Measurements from ENCODE around the gene TMEM255B.

The TMEM255B gene

DNA sequence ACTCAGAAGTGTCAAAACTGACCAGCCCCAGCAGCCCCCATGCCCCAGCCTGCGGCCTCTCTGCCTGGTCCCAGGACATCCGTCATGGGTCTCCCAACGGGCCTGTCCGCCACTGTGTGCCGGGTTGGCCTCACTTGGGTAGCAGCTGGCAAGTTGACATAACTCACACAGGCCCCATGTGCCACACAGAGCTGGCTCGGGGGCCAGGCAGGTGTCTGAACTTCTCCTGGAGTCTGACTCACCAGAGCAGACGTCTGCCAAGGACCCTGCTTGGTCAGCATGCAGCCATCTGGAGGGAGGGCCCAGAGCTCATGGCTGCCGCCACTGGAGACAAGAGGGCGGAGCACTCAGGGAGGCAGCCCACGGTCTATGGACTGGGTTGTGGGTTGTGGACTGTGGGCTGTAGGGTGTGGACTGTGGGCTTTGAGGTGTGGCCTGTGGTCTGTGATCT lies 32.0 kb upstream of the TMEM255B start:
- Histone ChIP-seq H3F3A (ENCODE audit: insufficient read depth, low read length) (peaks cover 3% of the 10 kb centered on the region; the same call in 1 of the 2 replicates), H3K36me3 (replicated peaks; ENCODE audit: insufficient read depth, low read length) (no peaks in the 10 kb centered on the region), H3K27ac (ENCODE audit: low read length) (no peak overlapping the region), H3K9ac (ENCODE audit: low read length) (no peak overlapping the region), H3K9me3 (replicated peaks; ENCODE audit: insufficient read depth, low read length) (no peaks in the 10 kb centered on the region), H3K4me3 (ENCODE audit: low read length) (no peak overlapping the region), H3K9me2 (replicated peaks; ENCODE audit: insufficient read depth, low read length) (no peaks in the 10 kb centered on the region), H3K4me2 (ENCODE audit: low read depth, low read length) (no peak overlapping the region), H4K20me1 (ENCODE audit: insufficient read depth, low read length) (no peaks in the 10 kb centered on the region), H3K4me1 (ENCODE audit: low read length) (peaks cover 7% of the 10 kb centered on the region; the same call in 1 of the 2 replicates), H2AFZ (ENCODE audit: low read length) (no peak overlapping the region), H3K27me3 (replicated peaks; ENCODE audit: insufficient read depth, low read length) (peaks cover 18% of the 10 kb centered on the region), H3K79me2 (ENCODE audit: low read length) (no peaks in the 10 kb centered on the region)
- peak; percentile 40 for DNase-seq
- TF ChIP-seq EZH2 (optimal IDR thresholded peaks at IDR 0.05; ENCODE audit: low read depth, low read length) (no peak), EZH2phosphoT487 (IDR thresholded peaks at IDR 0.05; ENCODE audit: low read length) (no peak)
- TF ChIP-seq, protein P1, sequence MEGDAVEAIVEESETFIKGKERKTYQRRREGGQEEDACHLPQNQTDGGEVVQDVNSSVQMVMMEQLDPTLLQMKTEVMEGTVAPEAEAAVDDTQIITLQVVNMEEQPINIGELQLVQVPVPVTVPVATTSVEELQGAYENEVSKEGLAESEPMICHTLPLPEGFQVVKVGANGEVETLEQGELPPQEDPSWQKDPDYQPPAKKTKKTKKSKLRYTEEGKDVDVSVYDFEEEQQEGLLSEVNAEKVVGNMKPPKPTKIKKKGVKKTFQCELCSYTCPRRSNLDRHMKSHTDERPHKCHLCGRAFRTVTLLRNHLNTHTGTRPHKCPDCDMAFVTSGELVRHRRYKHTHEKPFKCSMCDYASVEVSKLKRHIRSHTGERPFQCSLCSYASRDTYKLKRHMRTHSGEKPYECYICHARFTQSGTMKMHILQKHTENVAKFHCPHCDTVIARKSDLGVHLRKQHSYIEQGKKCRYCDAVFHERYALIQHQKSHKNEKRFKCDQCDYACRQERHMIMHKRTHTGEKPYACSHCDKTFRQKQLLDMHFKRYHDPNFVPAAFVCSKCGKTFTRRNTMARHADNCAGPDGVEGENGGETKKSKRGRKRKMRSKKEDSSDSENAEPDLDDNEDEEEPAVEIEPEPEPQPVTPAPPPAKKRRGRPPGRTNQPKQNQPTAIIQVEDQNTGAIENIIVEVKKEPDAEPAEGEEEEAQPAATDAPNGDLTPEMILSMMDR (IDR thresholded peaks at IDR 0.05; ENCODE audit: low read length) = no peak

GRCh38 chr13:113728571-113729054 lies 30.4 kb upstream of the TMEM255B start:
- Histone ChIP-seq H2AFZ (ENCODE audit: low read length) (no peak overlapping the region), H3F3A (ENCODE audit: insufficient read depth, low read length) (peaks cover 8% of the 10 kb centered on the region), H4K20me1 (ENCODE audit: insufficient read depth, low read length) (no peaks in the 10 kb centered on the region), H3K27me3 (replicated peaks; ENCODE audit: insufficient read depth, low read length) (peaks cover 18% of the 10 kb centered on the region), H3K9me2 (replicated peaks; ENCODE audit: insufficient read depth, low read length) (no peaks in the 10 kb centered on the region), H3K9ac (ENCODE audit: low read length) (no peak overlapping the region), H3K36me3 (replicated peaks; ENCODE audit: insufficient read depth, low read length) (no peaks in the 10 kb centered on the region), H3K9me3 (replicated peaks; ENCODE audit: insufficient read depth, low read length) (no peaks in the 10 kb centered on the region), H3K4me2 (ENCODE audit: low read depth, low read length) (no peak overlapping the region), H3K79me2 (ENCODE audit: low read length) (no peaks in the 10 kb centered on the region), H3K4me1 (ENCODE audit: low read length) (peaks cover 7% of the 10 kb centered on the region; the same call in 1 of the 2 replicates), H3K4me3 (ENCODE audit: low read length) (no peak overlapping the region), H3K27ac (ENCODE audit: low read length) (no peak overlapping the region)
- no peak for TF ChIP-seq EZH2 (optimal IDR thresholded peaks at IDR 0.05; ENCODE audit: low read depth, low read length)
- TF ChIP-seq, protein P1 (IDR thresholded peaks at IDR 0.05; ENCODE audit: low read length) = no peak
- no peak for TF ChIP-seq EZH2phosphoT487 (IDR thresholded peaks at IDR 0.05; ENCODE audit: low read length)
- DNase-seq = no peak

DNA sequence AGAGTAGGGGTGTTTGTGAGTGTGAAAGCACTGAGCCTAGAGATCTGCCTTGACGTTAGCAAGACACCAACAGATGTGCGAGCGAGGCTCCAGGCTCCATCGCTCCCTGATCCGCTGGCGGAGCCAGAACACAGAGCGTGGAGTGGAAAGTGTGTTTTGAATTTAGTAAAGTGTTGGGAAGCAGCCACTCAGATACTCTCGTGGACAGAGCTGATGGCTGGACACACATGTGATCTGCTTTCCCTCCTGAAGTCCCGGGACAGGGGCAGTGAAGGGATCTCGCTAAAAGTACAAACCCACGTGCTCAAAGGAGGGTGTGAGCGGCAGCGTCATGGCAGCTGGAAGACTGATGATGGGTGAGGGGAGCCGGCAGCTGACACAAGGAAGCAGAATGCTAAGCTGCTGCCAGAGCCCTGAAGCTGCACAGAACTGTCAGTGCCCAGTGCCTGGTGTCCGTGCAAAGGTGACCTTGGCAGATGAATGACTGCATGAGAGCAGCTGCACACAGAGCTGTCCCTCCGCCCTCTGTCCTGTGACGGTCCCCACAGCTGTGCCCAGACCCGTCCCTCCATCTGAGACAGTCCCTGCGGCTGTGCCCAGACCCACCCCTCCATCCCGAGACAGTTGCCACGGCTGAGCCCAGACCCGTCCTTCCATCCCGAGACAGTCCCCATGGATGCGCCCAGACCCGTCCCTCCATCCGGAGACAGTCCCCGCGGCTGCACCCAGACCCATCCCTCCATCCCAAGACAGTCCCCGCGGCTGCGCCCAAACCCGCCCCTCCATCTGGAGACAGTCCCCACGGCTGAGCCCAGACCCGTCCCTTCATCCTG lies 29.6 kb upstream of the TMEM255B start:
- no peak overlapping the region for H3K4me2 ChIP-seq (ENCODE audit: low read depth, low read length)
- no peak overlapping the region for H3K9ac ChIP-seq (ENCODE audit: low read length)
- no peak for DNase-seq
- no peak for TF ChIP-seq EZH2 (optimal IDR thresholded peaks at IDR 0.05; ENCODE audit: low read depth, low read length)
- no peaks in the 10 kb centered on the region for H3K9me2 ChIP-seq (replicated peaks; ENCODE audit: insufficient read depth, low read length)
- H3K4me1 ChIP-seq (ENCODE audit: low read length) = peaks cover 7% of the 10 kb centered on the region; the same call in 1 of the 2 replicates
- H2AFZ ChIP-seq (ENCODE audit: low read length) = no peak overlapping the region
- H3K4me3 ChIP-seq (ENCODE audit: low read length) = no peak overlapping the region
- H3K9me3 ChIP-seq (replicated peaks; ENCODE audit: insufficient read depth, low read length) = no peaks in the 10 kb centered on the region
- H3K27me3 ChIP-seq (replicated peaks; ENCODE audit: insufficient read depth, low read length) = peaks cover 18% of the 10 kb centered on the region
- H4K20me1 ChIP-seq (ENCODE audit: insufficient read depth, low read length) = no peaks in the 10 kb centered on the region
- H3F3A ChIP-seq (ENCODE audit: insufficient read depth, low read length) = peaks cover 9% of the 10 kb centered on the region
- H3K27ac ChIP-seq (ENCODE audit: low read length) = no peak overlapping the region
- no peaks in the 10 kb centered on the region for H3K36me3 ChIP-seq (replicated peaks; ENCODE audit: insufficient read depth, low read length)
- H3K79me2 ChIP-seq (ENCODE audit: low read length) = no peaks in the 10 kb centered on the region
